Stimulated activated CD4-positive, alpha-beta T cell treated with anti-CD3 and anti-CD28 coated beads, Interleukin-15, amount 100 ng/mL, for 24 hours (primary cell): Measurements from ENCODE around the gene DCTN4.

Source experiments
- DNase-seq: peaks from one replicate; pipeline ENCODE4 v3.0.0-alpha.2; 2020

DCTN4 gene

GRCh38 chr5:150662731-150663516, 95.9 kb downstream of the DCTN4 start:
- DNase-seq = no peak

GRCh38 chr5:150661821-150662596, 96.8 kb downstream of the DCTN4 start:
- DNase-seq = no peak

GRCh38 chr5:150661086-150661485, 97.7 kb downstream of the DCTN4 start, which contains the start of gene MYOZ3:
MYOZ3 (plus strand) TSS chr5:150661251; CDS start chr5:150662942, 1,691 bp downstream.
- no peak for DNase-seq

- no peak for DNase-seq
Observed at GRCh38 chr5:150660108-150660831, 98.5 kb downstream of the DCTN4 start.

GRCh38 chr5:150659360-150660107, 99.3 kb downstream of the DCTN4 start:
- no peak for DNase-seq

GRCh38 chr5:150658699-150659265, 100.0 kb downstream of the DCTN4 start:
- DNase-seq = no peak
